ENCODE measurements around the gene USP20.

DNA sequence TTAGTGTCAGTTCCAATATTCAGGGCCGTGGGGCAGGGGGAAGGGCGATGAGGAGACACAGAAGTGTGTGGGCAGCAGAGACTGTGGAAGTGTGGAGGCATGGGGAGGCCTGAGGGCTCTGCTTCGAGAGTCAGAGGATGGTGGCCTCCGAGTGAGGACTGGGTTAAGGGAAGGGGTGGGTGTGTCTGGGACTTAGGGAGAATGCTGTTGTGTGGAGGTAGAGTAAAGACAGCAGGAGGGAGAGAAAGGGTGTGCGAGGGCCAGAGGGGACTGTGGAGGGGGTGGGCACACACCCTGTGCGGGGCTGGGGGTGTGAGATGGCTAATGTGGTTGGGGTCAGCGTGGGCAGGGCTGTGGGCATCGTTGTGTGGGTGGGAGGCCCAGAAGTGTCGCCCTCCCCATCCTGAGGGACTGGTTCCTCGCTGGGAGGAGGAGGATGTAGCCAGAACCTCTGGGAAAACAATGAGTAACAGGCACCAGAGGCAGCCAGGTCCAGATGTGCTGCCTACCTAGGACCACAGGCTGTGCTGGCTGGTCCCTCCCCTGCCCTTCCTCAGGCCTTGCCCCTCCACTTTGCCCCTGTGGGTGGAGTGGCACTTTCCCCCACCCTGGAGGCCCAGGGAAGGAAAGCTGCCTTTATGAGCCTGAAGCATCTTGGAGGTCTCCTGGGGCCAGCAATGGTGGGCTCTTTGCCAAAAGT lies 4.2 kb downstream of the USP20 start:
- TF ChIP-seq POLR2A (IDR thresholded peaks at IDR 0.05; ENCODE audit: low read depth, low read length) (no peak), POLR2AphosphoS5 (IDR thresholded peaks at IDR 0.05; ENCODE audit: low read depth, low read length) (no peak)

All from GM12892 (cell line).